ENCODE results near the gene ZNF560.

The ZNF560 gene

GRCh38 chr19:9485140-9485539 is 13.3 kb downstream of the ZNF560 start:
- TF ChIP-seq CTCF (IDR thresholded peaks at IDR 0.05; ENCODE audit: control extremely low read depth, extremely low read depth, low read depth, missing control alignments), result no peak
- ChIA-PET CTCF (no interaction called here), POLR2A (no interaction called here)
- DNase-seq (ENCODE audit: extremely low spot score), result no peak

GRCh38 chr19:9474975-9475374 is 23.4 kb downstream of the ZNF560 start:
- POLR2A ChIA-PET, result no interaction called here
- no peak for DNase-seq (ENCODE audit: extremely low spot score)
- CTCF ChIA-PET, result interaction anchor here (1.0 kb wide), 1 partner anchor 11 kb away, joined by 4 read pairs; no protein-coding TSS in a partner anchor
- TF ChIP-seq CTCF (IDR thresholded peaks at IDR 0.05; ENCODE audit: control extremely low read depth, extremely low read depth, low read depth, missing control alignments), result no peak

GRCh38 chr19:9467161-9467560 is 31.3 kb downstream of the ZNF560 start:
- ChIA-PET POLR2A (no interaction called here), CTCF (no interaction called here)
- no peak for DNase-seq (ENCODE audit: extremely low spot score)
- no peak for TF ChIP-seq CTCF (IDR thresholded peaks at IDR 0.05; ENCODE audit: control extremely low read depth, extremely low read depth, low read depth, missing control alignments)

GRCh38 chr19:9461938-9462337 is 36.5 kb downstream of the ZNF560 start:
- no peak for TF ChIP-seq CTCF (IDR thresholded peaks at IDR 0.05; ENCODE audit: control extremely low read depth, extremely low read depth, low read depth, missing control alignments)
- ChIA-PET CTCF (no interaction called here), POLR2A (no interaction called here)
- DNase-seq (ENCODE audit: extremely low spot score), result no peak

- ChIA-PET CTCF (no interaction called here), POLR2A (no interaction called here)
- TF ChIP-seq CTCF (IDR thresholded peaks at IDR 0.05; ENCODE audit: control extremely low read depth, extremely low read depth, low read depth, missing control alignments), result no peak
- DNase-seq (ENCODE audit: extremely low spot score), result no peak
These were observed 42.3 kb downstream of the ZNF560 start for GRCh38 chr19:9456018-9456689.

GRCh38 chr19:9453953-9454352 is 44.5 kb downstream of the ZNF560 start:
- DNase-seq (ENCODE audit: extremely low spot score), result no peak
- CTCF ChIA-PET, result no interaction called here

More at GRCh38 chr19:9453953-9454352, 44.5 kb downstream of the ZNF560 start:
- POLR2A ChIA-PET, result no interaction called here
- no peak for TF ChIP-seq CTCF (IDR thresholded peaks at IDR 0.05; ENCODE audit: control extremely low read depth, extremely low read depth, low read depth, missing control alignments)

Data from GM10248 (cell line).